ENCODE measurements around the gene CFAP53.

Gene CFAP53

GRCh38 chr18:50287441-50288347 is 21.4 kb upstream of the CFAP53 start, which contains the start of gene CXXC1:
TSS of gene CXXC1 (minus strand) at chr18:50287692. CDS start at chr18:50287589, 103 bp downstream.
- peak; percentile 97 to 98 for DNase-seq

DNA sequence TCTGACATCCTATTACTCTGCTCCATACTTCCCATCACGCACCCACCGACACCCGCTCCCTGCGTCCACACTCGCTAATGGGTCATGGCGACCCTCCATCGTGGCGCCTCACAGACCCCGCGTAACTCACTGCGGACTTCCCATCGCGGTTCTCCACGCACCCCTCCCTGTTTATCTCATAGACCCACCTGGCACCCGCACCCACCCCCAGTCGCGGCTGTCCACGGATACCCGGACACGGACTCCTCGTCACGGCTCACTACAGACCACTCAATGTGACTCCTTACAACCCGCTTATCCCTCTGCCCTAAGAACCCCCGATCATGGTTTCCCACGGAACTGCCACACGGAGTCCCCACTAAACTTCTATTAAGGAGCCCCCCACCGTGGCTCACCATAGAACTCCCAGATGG is 20.7 kb upstream of the CFAP53 start:
- DNase-seq, result no peak

- DNase-seq, result no peak
These were observed 20.2 kb upstream of the CFAP53 start for GRCh38 chr18:50286391-50287027.

DNA sequence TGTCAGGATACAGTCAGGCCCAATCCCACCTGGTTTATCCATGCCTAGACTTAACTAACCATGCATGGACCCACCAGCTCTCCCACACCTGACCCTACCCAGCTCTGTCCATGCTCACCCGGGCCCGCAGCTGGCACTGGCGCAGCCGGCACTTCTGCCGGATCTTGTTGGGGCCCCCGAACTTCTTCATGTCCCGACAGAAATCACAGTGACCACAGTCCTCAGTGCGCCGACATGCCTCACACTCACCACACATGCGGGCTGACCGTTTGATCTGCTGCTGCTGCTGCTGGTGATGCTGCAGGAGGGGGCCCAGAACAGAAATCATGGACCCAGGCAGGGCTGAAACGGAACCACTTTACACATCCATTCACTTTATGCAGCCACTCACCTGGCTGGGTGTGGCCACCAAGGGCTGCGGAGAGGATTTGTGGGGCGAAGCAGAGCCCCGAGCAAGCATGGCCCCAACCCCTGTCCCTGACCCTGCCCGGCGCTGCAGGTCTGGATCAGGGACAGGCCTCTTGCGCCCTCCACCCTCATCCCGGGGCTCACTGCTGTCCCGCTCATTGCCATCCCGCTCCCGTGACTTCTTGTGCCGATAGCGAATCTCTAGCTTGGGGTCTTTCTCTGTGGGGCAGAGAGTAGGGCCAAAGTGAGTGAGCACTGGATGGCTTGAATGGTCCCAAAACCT is 19.5 kb upstream of the CFAP53 start:
- no peak for DNase-seq

- no peak for DNase-seq
These were observed 18.8 kb upstream of the CFAP53 start for GRCh38 chr18:50285071-50285470.

DNA sequence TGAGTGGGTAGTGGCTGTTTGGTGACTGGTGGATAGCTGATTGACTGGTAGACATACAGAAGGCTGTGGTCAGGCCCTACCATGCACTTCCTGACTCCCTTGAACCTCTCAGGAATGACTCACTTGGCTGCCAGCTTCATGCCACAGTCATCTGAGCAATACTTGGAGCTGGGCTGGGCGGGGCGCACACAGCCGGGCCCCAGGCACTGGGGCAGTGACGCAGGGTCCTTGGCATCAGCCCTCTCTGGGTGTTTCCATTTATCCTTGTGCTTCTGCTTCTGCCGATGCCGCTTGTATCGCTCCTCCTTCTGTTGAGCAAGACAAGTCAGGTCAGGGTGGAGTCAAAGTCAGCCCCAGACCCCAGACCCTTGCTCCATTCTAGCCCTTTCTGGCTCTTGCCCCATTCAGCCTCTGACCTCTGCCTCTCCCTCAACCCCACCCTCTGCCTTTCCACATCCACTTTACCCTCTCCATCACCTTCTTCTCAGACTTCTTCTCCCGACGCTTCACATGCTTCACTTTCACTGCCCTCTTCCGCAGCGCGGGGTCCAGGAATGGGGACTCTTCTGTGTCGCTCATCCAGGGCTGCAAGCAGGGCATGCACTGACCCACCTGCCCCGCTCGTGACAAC is 18.1 kb upstream of the CFAP53 start:
- peak in 1 of 2 donors; percentile 15 for DNase-seq

GRCh38 chr18:50283469-50284209 is 17.3 kb upstream of the CFAP53 start:
- no peak for DNase-seq

GRCh38 chr18:50282521-50283335 is 16.4 kb upstream of the CFAP53 start:
- no peak for DNase-seq

GRCh38 chr18:50281972-50282520 is 15.8 kb upstream of the CFAP53 start:
- DNase-seq, result no peak

DNA sequence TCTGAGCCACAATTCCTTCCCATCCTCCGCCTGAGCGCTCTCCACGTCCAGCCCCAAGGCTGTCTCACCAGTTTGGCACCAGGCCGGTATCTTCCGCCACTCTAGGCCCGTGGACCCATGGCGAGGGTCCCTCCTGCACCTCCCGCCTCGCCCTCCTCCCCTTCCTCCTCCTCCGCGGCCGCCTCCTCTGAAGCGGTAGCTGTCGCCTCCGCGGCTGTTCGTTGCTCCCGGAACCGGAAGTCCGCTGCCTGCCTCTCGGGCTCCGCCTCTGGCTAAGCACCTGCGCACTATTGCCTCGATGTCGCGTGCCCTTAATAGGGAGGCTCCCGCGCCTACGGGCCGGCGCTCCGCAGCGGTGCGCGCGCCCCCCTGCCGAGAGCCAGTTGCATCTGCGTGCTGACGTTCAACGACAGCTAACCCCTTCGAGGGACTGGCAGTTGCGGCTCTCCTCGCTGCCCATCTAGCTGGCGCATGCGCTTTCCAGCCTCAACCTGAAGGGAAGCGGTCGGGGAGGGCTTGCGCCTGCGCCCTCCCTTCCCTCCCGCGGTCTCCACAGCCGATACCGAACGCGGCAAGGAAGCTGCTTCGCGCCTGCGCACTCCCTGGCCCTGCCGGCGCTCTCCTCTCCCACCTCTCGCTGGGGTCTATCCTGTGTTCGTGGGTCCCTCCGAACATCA is 15.1 kb upstream of the CFAP53 start, which contains the start of gene MBD1:
MBD1 (minus strand) TSS at position 229 of the 677 bp plus-strand sequence. CDS start 1,531 bp downstream, outside the sequence.
- DNase-seq, result peak; percentile 92 to 93

DNA sequence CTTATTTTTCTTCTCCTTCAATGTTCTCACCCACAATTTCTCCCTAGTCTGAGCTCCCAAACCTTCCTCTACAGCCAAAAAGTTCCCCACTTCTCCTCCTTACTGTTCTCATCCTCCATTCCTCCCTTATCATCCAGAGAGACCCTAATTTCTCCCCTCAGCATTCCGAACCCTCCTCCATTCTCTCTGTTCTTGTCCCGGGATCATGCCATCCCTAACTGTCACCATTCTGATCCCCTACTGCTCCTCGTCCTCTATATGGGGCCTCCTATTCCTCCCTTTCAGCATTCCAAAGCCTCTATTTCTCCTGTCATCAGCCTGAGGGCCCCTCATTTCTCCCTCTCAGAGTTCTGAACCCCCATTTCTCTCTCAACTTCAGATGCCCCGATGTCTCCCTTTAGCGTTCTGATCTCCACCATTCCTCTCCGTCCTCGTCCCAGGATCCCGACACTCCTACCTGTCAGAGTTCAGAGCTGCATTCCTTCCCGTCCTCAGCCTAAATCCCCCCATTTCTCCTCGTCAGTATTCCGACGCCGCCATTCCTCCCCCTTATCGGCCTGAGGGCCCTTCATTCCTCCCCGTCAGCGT is 14.5 kb upstream of the CFAP53 start:
- no peak for DNase-seq

DNA sequence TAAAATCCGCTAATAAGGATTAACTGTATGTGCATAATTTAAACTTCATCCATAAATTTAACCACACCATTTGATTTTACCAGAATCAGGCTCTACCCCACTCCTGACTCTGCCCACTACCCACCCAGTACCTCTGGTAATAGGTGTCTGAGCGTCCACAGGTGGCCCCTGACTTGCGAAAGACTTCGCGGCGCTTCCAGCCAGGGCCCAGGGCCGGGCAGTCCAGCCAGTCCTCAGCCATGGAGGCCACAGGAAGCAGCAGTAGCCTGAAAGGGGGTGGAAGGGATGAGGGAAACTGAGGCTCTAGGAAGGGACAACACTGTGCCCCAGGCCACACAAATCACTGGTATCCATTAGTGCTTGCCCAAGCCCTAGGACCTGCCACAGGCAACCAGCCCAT is 13.5 kb upstream of the CFAP53 start:
- no peak for DNase-seq

DNA sequence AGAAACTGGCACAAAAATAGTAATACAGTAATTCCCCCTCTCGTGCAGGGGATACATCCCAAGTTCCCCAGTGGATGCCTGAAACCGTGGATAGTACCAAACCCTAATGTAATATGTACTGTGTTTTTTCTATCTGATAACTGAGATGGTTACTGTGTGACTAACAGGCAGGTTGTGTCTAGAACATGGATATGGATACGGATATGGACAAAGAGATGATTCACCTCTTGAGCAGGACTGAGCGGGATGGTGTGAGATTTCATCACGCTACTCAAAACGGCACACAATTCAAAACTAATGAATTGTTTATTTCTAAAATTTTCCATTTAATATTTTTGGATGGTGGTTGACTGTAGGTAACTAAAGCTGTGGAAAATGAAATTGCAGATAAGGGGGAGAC is 11.6 kb upstream of the CFAP53 start:
- no peak for DNase-seq

GRCh38 chr18:50276452-50276851 is 10.2 kb upstream of the CFAP53 start:
- no peak for DNase-seq

DNA sequence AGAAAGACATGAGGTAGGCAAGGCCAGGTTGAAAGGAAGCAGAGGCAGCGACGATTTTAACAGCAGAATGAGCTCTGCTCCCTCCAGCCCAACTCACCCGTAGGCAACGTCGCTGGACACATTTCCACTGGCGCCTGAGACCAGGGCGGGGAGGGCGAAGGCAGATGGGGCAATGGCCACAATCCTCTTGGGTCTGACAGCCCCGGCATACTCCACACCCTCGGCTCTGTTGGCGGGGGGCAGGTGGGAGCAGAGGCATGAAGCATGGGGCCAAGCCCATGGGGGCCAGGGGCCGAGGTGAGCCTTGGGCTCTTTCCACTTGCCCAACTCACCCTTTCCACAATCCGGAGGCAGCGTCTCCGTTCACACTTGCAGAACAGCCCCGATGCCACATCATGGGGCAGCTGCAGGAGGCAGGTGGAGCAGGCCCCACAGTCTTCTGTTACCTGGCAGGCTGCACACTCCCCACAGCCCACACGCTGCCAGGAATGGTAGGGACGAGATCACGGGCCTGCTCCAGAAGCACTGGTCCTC is 9.3 kb upstream of the CFAP53 start:
- DNase-seq, result no peak

DNA sequence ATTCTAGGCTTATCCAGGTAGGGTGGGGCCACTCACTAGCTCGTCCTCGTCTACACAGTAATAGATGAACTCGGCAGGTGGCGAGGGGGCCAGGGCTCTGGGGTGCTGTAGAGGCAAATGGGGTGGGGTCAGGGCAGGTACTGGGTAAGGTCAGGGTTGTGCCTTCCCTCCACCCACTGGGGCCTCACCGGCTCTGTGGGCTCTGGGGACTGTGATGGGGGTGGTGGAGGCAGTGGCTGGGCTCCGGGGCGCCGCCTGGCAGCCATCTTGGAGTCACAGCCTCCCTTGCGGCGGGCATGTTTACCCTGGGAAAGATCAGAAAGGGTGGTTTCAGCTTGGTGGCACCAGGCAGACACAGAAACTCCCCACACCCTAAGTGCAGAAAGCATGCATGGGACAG is 8.6 kb upstream of the CFAP53 start:
- no peak for DNase-seq

DNA sequence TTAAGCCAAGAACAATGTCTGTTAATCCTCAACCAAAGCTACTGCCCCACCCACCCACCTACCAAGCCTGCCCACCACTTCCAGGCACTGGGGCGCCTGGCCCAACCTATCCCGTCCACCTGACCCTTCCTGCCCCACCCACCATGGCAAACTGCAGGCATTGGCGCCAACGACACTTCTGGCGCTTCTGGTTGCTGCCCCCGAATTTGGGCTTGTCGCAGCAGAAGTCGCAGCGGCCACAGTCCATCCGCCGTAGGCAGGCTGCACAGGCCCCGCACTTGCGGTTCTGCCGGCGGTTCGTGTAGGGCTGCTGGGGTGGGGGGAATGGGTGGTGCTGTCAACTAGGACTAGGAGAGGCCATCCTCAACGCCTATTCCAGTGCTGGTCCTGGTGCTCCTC is 7.7 kb upstream of the CFAP53 start:
- DNase-seq, result no peak

- no peak for DNase-seq
These were observed 7.1 kb upstream of the CFAP53 start for GRCh38 chr18:50273203-50274043.

- DNase-seq, result no peak
These were observed 6.3 kb upstream of the CFAP53 start for GRCh38 chr18:50272568-50272967.

Measured in bone marrow (tissue), 2 donors.